ENCODE data around the gene DNAJC11. TPM values are rescaled to one million over a fixed set of nuclear protein-coding genes. Genes with fewer than 3 reads are reported as not detected.
A peak's percentile ranks its signal among the peaks of the same experiment; 100 is the strongest.

The DNAJC11 gene
- total RNA-seq, 1 experiment from 2014 or later = 61.0 TPM

GRCh38 chr1:6635910-6636760 is 65.5 kb downstream of the DNAJC11 start:
- Mint-ChIP-seq H3K27me3 (ENCODE audit: insufficient read depth, unreplicated experiment) (no peaks in the 10 kb centered on the region), H3K27ac (ENCODE audit: unreplicated experiment) (no peak overlapping the region), H3K4me3 (ENCODE audit: unreplicated experiment) (no peak overlapping the region), H3K36me3 (ENCODE audit: insufficient read depth, unreplicated experiment) (peaks cover 25% of the 10 kb centered on the region), H3K4me1 (ENCODE audit: low read depth, unreplicated experiment) (no peaks in the 10 kb centered on the region), H3K9me3 (ENCODE audit: unreplicated experiment) (no peaks in the 10 kb centered on the region)
- Histone ChIP-seq H3K36me3 (ENCODE audit: control insufficient read depth, insufficient read depth, low read length) (no peaks in the 10 kb centered on the region; the same call in none of the 2 replicates), H3K27me3 (replicated peaks; ENCODE audit: control insufficient read depth, insufficient read depth, low read length) (no peaks in the 10 kb centered on the region), H3K9me3 (no peaks in the 10 kb centered on the region), H3K4me1 (no peaks in the 10 kb centered on the region), H3K4me3 (ENCODE audit: low read depth, low read length) (no peak overlapping the region)
- POLR2A ChIA-PET = no interaction called here
- CTCF ChIA-PET = no interaction called here
- no peak for DNase-seq
- intact Hi-C loops (cut with micrococcal nuclease; ENCODE audit: unreplicated experiment) = no loop called here
- no peak for TF ChIP-seq CTCF (IDR thresholded peaks at IDR 0.05; ENCODE audit: insufficient read depth in 1 of 2, low read depth in 1 of 2, low read length in 1 of 2, severe bottlenecking in 1 of 2, unreplicated experiment in 1 of 2)
- no TSS peak for BruUV-seq (replicated peaks)

- ChIA-PET POLR2A (no interaction called here), CTCF (interaction anchor here (0.5 to 0.8 kb wide), 3 partner anchors 24 to 169 kb away, joined by 4 to 8 read pairs (median 6); partner anchors contain the start of gene ZBTB48)
- H3K4me1 ChIP-seq = no peaks in the 10 kb centered on the region
- no peak for DNase-seq
- H3K4me3 Mint-ChIP-seq (ENCODE audit: unreplicated experiment) = no peak overlapping the region
- H3K27me3 ChIP-seq (replicated peaks; ENCODE audit: control insufficient read depth, insufficient read depth, low read length) = no peaks in the 10 kb centered on the region
- no peaks in the 10 kb centered on the region for H3K9me3 ChIP-seq
- no peak overlapping the region for H3K27ac Mint-ChIP-seq (ENCODE audit: unreplicated experiment)
- no peak for TF ChIP-seq CTCF (IDR thresholded peaks at IDR 0.05; ENCODE audit: insufficient read depth in 1 of 2, low read depth in 1 of 2, low read length in 1 of 2, severe bottlenecking in 1 of 2, unreplicated experiment in 1 of 2)
- BruUV-seq (replicated peaks) = TSS peak; percentile 56
- H3K36me3 ChIP-seq (ENCODE audit: control insufficient read depth, insufficient read depth, low read length) = no peaks in the 10 kb centered on the region; the same call in none of the 2 replicates
- no peaks in the 10 kb centered on the region for H3K9me3 Mint-ChIP-seq (ENCODE audit: unreplicated experiment)
- H3K4me1 Mint-ChIP-seq (ENCODE audit: low read depth, unreplicated experiment) = no peaks in the 10 kb centered on the region
- no peaks in the 10 kb centered on the region for H3K27me3 Mint-ChIP-seq (ENCODE audit: insufficient read depth, unreplicated experiment)
- peaks cover 23% of the 10 kb centered on the region for H3K36me3 Mint-ChIP-seq (ENCODE audit: insufficient read depth, unreplicated experiment)
- intact Hi-C loops (cut with micrococcal nuclease; ENCODE audit: unreplicated experiment) = no loop called here
- H3K4me3 ChIP-seq (ENCODE audit: low read depth, low read length) = no peak overlapping the region
Measured at GRCh38 chr1:6635161-6635909, 66.3 kb downstream of the DNAJC11 start.

- H3K4me3 Mint-ChIP-seq (ENCODE audit: unreplicated experiment) = no peak overlapping the region
- no peak overlapping the region for H3K4me3 ChIP-seq (ENCODE audit: low read depth, low read length)
- no peak overlapping the region for H3K27ac Mint-ChIP-seq (ENCODE audit: unreplicated experiment)
- peaks cover 21% of the 10 kb centered on the region for H3K36me3 Mint-ChIP-seq (ENCODE audit: insufficient read depth, unreplicated experiment)
- no TSS peak for BruUV-seq (replicated peaks)
- H3K9me3 ChIP-seq = no peaks in the 10 kb centered on the region
- ChIA-PET POLR2A (no interaction called here), CTCF (interaction anchor here (0.5 to 0.8 kb wide), 4 partner anchors 9 to 170 kb away, joined by 4 to 8 read pairs (median 5); partner anchors contain the start of gene ZBTB48)
- intact Hi-C loops (cut with micrococcal nuclease; ENCODE audit: unreplicated experiment) = no loop called here
- H3K27me3 Mint-ChIP-seq (ENCODE audit: insufficient read depth, unreplicated experiment) = no peaks in the 10 kb centered on the region
- no peaks in the 10 kb centered on the region for H3K27me3 ChIP-seq (replicated peaks; ENCODE audit: control insufficient read depth, insufficient read depth, low read length)
- DNase-seq = peak; percentile 51 to 69
- H3K9me3 Mint-ChIP-seq (ENCODE audit: unreplicated experiment) = no peaks in the 10 kb centered on the region
- TF ChIP-seq CTCF (IDR thresholded peaks at IDR 0.05; ENCODE audit: insufficient read depth in 1 of 2, low read depth in 1 of 2, low read length in 1 of 2, severe bottlenecking in 1 of 2, unreplicated experiment in 1 of 2) = peak in 1 of 2 experiments; percentile 64
- no peaks in the 10 kb centered on the region for H3K4me1 Mint-ChIP-seq (ENCODE audit: low read depth, unreplicated experiment)
- H3K4me1 ChIP-seq = no peaks in the 10 kb centered on the region
- no peaks in the 10 kb centered on the region; the same call in none of the 2 replicates for H3K36me3 ChIP-seq (ENCODE audit: control insufficient read depth, insufficient read depth, low read length)
Measured at GRCh38 chr1:6634371-6635052, 67.1 kb downstream of the DNAJC11 start.
